Upper lobe of left lung (tissue), 6 donors: ENCODE results near the gene ZFP36L2. TPM values are rescaled to one million over a fixed set of nuclear protein-coding genes. Genes with fewer than 3 reads are reported as not detected.

Experiments used
- ATAC-seq, 2 donors: fragments of 200-7000 bp; cut with Tn5 transposase; one replicate each; pipeline ENCODE4 v1.9.1; 2022; ENCODE audit warnings: mild to moderate bottlenecking in 2 of 2, moderate library complexity in 2 of 2; ENCODE audit not compliant: low FRiP score in 2 of 2
- DNase-seq, 2 donors: peaks; one replicate each; pipeline ENCODE4 v3.0.0-alpha.2; 2019 to 2020
- H3K27ac ChIP-seq, 4 donors: fragments of 200-600 bp; sonication (generic); one replicate each; pipeline ENCODE4 v1.5.1; 2016 to 2019
- H3K27me3 ChIP-seq, 4 donors: fragments of 200-600 bp; sonication (generic); one replicate each; pipeline ENCODE4 v1.5.1; 2017 to 2019
- H3K36me3 ChIP-seq, 4 donors: fragments of 200-600 bp; sonication (generic); one replicate each; pipeline ENCODE4 v1.5.1; 2016 to 2019
- H3K4me1 ChIP-seq, 4 donors: fragments of 200-600 bp; sonication (generic); one replicate each; pipeline ENCODE4 v1.5.1; 2018 to 2019
- H3K4me3 ChIP-seq, 4 donors: fragments of 200-600 bp; sonication (generic); one replicate each; pipeline ENCODE4 v1.5.1; 2017 to 2019; ENCODE audit warnings: mild to moderate bottlenecking in 2 of 4, moderate library complexity in 1 of 4
- H3K9me3 ChIP-seq, 4 donors: fragments of 200-600 bp; sonication (generic); one replicate each; pipeline ENCODE4 v1.5.1; 2018 to 2019
- CTCF ChIP-seq, 6 experiments: fragments of 450-650 bp in 4 of 6; fragments of 200-600 bp in 2 of 6; sonication (generic) in 2 of 6; IDR thresholded peaks; one replicate each; pipeline ENCODE4 v1.5.1; 2016 to 2019; ENCODE audit warnings: antibody characterized with exemption in 6 of 6
- EP300 ChIP-seq, 4 donors: sonication (generic); formaldehyde crosslinking; IDR thresholded peaks; one replicate each; pipeline ENCODE4 v1.5.1; 2017; ENCODE audit warnings: antibody characterized with exemption in 4 of 4, control low read depth in 2 of 4
- POLR2A ChIP-seq, 4 donors: fragments of 450-650 bp; IDR thresholded peaks; one replicate each; pipeline ENCODE4 v1.5.1; 2016 to 2017; ENCODE audit warnings: antibody characterized with exemption in 4 of 4, mild to moderate bottlenecking in 2 of 4
- POLR2AphosphoS5 ChIP-seq, 2 donors: sonication (generic); formaldehyde crosslinking; IDR thresholded peaks; one replicate each; pipeline ENCODE4 v1.5.1; 2017; ENCODE audit warnings: antibody characterized with exemption in 2 of 2
- WGBS, 2 donors: methylation state at CpG; one replicate each; pipeline ENCODE4 v1.1.5; 2017 to 2018; 5-methylcytosine and 5-hydroxymethylcytosine counted together
- total RNA-seq, 6 donors: library from RNA; depleted of rRNA in 4 of 6; stranded (reverse); fragments of >200 nt in 4 of 6; gene quantifications; one replicate each; pipeline versions ENCODE4 v1.1.0 to v1.2.1, GENCODE V29; 2016 to 2021
- donor health status: DM: no; HTN: no; CAD: no; lungs with moderate emphysema.
- donor health status: DM: no; HTN: yes; CAD: no; lungs with severe emphysema.

Gene ZFP36L2
- total RNA-seq, 6 donors from 2014 or later = 65.4 to 180 (median 127) TPM

- no peaks in the 10 kb centered on the region for H3K27me3 ChIP-seq
- no peak for TF ChIP-seq POLR2A (IDR thresholded peaks at IDR 0.05)
- no peak for TF ChIP-seq EP300 (IDR thresholded peaks at IDR 0.05)
- TF ChIP-seq CTCF (IDR thresholded peaks at IDR 0.05) = no peak
- TF ChIP-seq POLR2AphosphoS5 (IDR thresholded peaks at IDR 0.05) = no peak
- H3K4me1 ChIP-seq = peaks cover 28 to 39% (median 31%) of the 10 kb centered on the region in 4 donors
- no peaks in the 10 kb centered on the region for H3K36me3 ChIP-seq
- ATAC-seq (no peak), DNase-seq (peak in 1 of 2 donors; percentile 56)
- H3K9me3 ChIP-seq = no peaks in the 10 kb centered on the region
- peak overlapping the region in 3 of 4 donors; percentile 29 to 44 (median 30) for H3K27ac ChIP-seq
- 73 to 74% methylated on average over 5 of the region's 5 CpGs for WGBS, 2 donors
- no peak overlapping the region for H3K4me3 ChIP-seq
Observed at GRCh38 chr2:43265001-43265400, 38.6 kb upstream of the ZFP36L2 start.

GRCh38 chr2:43262951-43263350 is 36.5 kb upstream of the ZFP36L2 start:
- Histone ChIP-seq H3K4me3 (no peak overlapping the region), H3K9me3 (no peaks in the 10 kb centered on the region), H3K27me3 (no peaks in the 10 kb centered on the region), H3K4me1 (peaks cover 10 to 19% (median 12%) of the 10 kb centered on the region in 4 donors), H3K36me3 (no peaks in the 10 kb centered on the region), H3K27ac (no peak overlapping the region)
- TF ChIP-seq POLR2AphosphoS5 (IDR thresholded peaks at IDR 0.05) = no peak
- TF ChIP-seq POLR2A (IDR thresholded peaks at IDR 0.05) = no peak
- TF ChIP-seq CTCF (IDR thresholded peaks at IDR 0.05) = no peak
- no peak for TF ChIP-seq EP300 (IDR thresholded peaks at IDR 0.05)
- 78 to 87% methylated on average over 6 of the region's 6 CpGs for WGBS, 2 donors
- ATAC-seq (no peak), DNase-seq (no peak)

- Histone ChIP-seq H3K27ac (no peak overlapping the region), H3K9me3 (no peaks in the 10 kb centered on the region), H3K27me3 (no peaks in the 10 kb centered on the region), H3K4me3 (no peak overlapping the region), H3K4me1 (peaks cover 6 to 13% (median 10%) of the 10 kb centered on the region in 4 donors), H3K36me3 (no peaks in the 10 kb centered on the region)
- ATAC-seq (no peak), DNase-seq (no peak)
- 93 to 97% methylated on average over 1 of the region's 1 CpG for WGBS, 2 donors
- no peak for TF ChIP-seq CTCF (IDR thresholded peaks at IDR 0.05)
Observed at GRCh38 chr2:43262239-43262638, 35.8 kb upstream of the ZFP36L2 start.

- ATAC-seq (no peak), DNase-seq (no peak)
- Histone ChIP-seq H3K9me3 (no peaks in the 10 kb centered on the region), H3K27me3 (no peaks in the 10 kb centered on the region), H3K4me1 (peaks cover 0 to 6% (median 2%) of the 10 kb centered on the region in 4 donors), H3K4me3 (no peak overlapping the region), H3K27ac (no peak overlapping the region), H3K36me3 (peaks cover 0 to 9% (median 0%) of the 10 kb centered on the region in 4 donors)
- TF ChIP-seq POLR2AphosphoS5 (IDR thresholded peaks at IDR 0.05) = no peak
- TF ChIP-seq EP300 (IDR thresholded peaks at IDR 0.05) = no peak
- no peak for TF ChIP-seq POLR2A (IDR thresholded peaks at IDR 0.05)
- TF ChIP-seq CTCF (IDR thresholded peaks at IDR 0.05) = no peak
- 88 to 100% methylated on average over 1 of the region's 1 CpG for WGBS, 2 donors
Observed at GRCh38 chr2:43259512-43259911, 33.1 kb upstream of the ZFP36L2 start.

- no peaks in the 10 kb centered on the region for H3K9me3 ChIP-seq
- TF ChIP-seq CTCF (IDR thresholded peaks at IDR 0.05) (no peak), POLR2A (IDR thresholded peaks at IDR 0.05) (no peak), EP300 (IDR thresholded peaks at IDR 0.05) (no peak), POLR2AphosphoS5 (IDR thresholded peaks at IDR 0.05) (no peak)
- H3K27me3 ChIP-seq = no peaks in the 10 kb centered on the region
- no peak overlapping the region for H3K4me3 ChIP-seq
- DNase-seq (no peak), ATAC-seq (no peak)
- H3K36me3 ChIP-seq = peaks cover 0 to 9% (median 0%) of the 10 kb centered on the region in 4 donors
- no peak overlapping the region for H3K27ac ChIP-seq
- H3K4me1 ChIP-seq = peaks cover 0 to 6% (median 1%) of the 10 kb centered on the region in 4 donors
- 71 to 72% methylated on average over 2 of the region's 2 CpGs for whole genome bisulfite sequencing, 2 donors
Observed at GRCh38 chr2:43258547-43259156, 32.2 kb upstream of the ZFP36L2 start.
